Measurements from ENCODE around the gene SLC51A. TPM values are rescaled to one million over a fixed set of nuclear protein-coding genes. Genes with fewer than 3 reads are reported as not detected.

Gene SLC51A
- total and polyA plus RNA-seq, 2 of the 8 experiments (the other 6 are each of a cell fraction or from before 2014, with no cell fraction given) = 6.3 to 9.8 TPM

DNA sequence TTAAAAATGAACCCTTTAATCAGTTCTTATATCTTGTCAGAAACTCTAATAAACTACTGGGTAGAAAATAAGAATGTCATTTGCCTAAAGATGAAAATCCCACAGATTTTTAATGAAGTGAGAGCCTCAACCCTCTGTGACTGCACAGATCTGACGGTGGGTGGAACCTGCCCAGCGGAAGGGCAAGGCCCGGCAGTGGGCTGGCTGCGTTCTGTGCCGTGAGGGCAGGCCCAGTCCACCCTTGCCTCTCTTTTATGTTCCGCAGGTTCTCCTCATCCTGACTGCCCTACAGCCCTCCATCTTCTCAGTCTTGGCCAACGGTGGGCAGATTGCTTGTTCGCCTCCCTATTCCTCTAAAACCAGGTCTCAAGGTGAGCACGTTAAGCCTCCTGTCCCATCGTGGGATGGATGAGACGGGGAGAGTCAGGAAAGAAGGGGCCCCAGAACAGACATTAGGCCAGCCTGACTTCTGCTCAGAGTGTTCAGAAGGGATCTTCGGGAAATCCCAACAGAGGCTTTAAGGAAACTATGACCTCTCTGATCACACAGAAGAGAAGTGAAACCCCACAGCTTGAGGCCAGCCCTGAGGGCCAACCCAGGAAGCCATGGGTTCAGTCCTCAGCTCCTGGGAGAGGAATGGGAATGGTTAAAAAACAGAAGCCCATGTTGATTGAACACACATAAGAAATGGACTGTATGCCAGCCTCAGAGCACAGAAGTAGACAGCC lies 16.0 kb downstream of the SLC51A start:
- Histone ChIP-seq H3K23ac (ENCODE audit: insufficient read length) (no peak overlapping the region), H3K79me1 (ENCODE audit: low read depth, low read length) (no peaks in the 10 kb centered on the region), H3K79me2 (ENCODE audit: control insufficient read depth in 1 of 2, insufficient read depth in 2 of 2, low read length in 2 of 2) (no peaks in the 10 kb centered on the region), H3K27ac (ENCODE audit: low read depth, low read length) (no peak overlapping the region), H3K9ac (replicated peaks in 1 of 4; ENCODE audit: extremely low read depth in 1 of 4, low read depth in 3 of 4, low read length in 3 of 4) (no peak overlapping the region), H2BK20ac (ENCODE audit: low read length) (no peak overlapping the region), H3K18ac (ENCODE audit: extremely low read depth, low read length) (no peak overlapping the region), H3K9me3 (ENCODE audit: insufficient read depth in 2 of 2, low read depth in 1 of 2, low read length in 1 of 2) (no peaks in the 10 kb centered on the region), H3K4me2 (ENCODE audit: insufficient read depth in 1 of 2, low read depth in 2 of 2, low read length in 2 of 2) (no peak overlapping the region), H2AFZ (ENCODE audit: low read length) (no peak overlapping the region), H2BK5ac (ENCODE audit: low read depth, low read length) (no peak overlapping the region), H3K36me3 (ENCODE audit: control insufficient read depth in 2 of 4, insufficient read depth in 4 of 4, low read length in 3 of 4) (peaks cover 0 to 2% (median 0%) of the 10 kb centered on the region in 4 experiments; a peak in 1 of 8 replicates), H4K91ac (replicated peaks; ENCODE audit: insufficient read length, low read length) (no peak overlapping the region), H3K4me1 (replicated peaks in 1 of 4; ENCODE audit: control insufficient read depth in 3 of 4, insufficient read depth in 4 of 4, low read length in 3 of 4) (peaks cover 0 to 5% (median 0%) of the 10 kb centered on the region in 4 experiments; a peak in 1 of 7 replicates), H2AK5ac (ENCODE audit: low read depth, low read length) (no peak overlapping the region), H4K8ac (ENCODE audit: extremely low read depth, insufficient read depth, low read length) (no peak overlapping the region; the same call in 1 of the 2 replicates), H3K14ac (ENCODE audit: insufficient read length) (no peak overlapping the region), H3K4ac (replicated peaks; ENCODE audit: insufficient read length, low read depth, low read length) (no peak overlapping the region), H3K4me3 (ENCODE audit: extremely low read depth in 1 of 4, insufficient read depth in 2 of 4, low read depth in 3 of 4, low read length in 4 of 4) (no peak overlapping the region), H4K5ac (ENCODE audit: insufficient read length, low read depth, low read length) (no peak overlapping the region), H2BK15ac (ENCODE audit: low read length) (no peak overlapping the region), H4K20me1 (replicated peaks in 1 of 2; ENCODE audit: control insufficient read depth in 1 of 2, insufficient read depth in 2 of 2, low read length in 2 of 2) (no peaks in the 10 kb centered on the region), H3K56ac (replicated peaks; ENCODE audit: insufficient read length, low read depth, low read length) (no peak overlapping the region), H2BK12ac (ENCODE audit: low read depth, low read length) (no peak overlapping the region), H3K23me2 (ENCODE audit: low read depth, low read length) (no peaks in the 10 kb centered on the region), H3K27me3 (replicated peaks in 1 of 4; ENCODE audit: control insufficient read depth in 3 of 4, extremely low read depth in 1 of 4, insufficient read depth in 3 of 4, low read length in 3 of 4) (no peaks in the 10 kb centered on the region), H2BK120ac (replicated peaks; ENCODE audit: low read depth, low read length) (no peak overlapping the region)
- WGBS, 2 experiments (ENCODE audit: extremely low coverage in 1 of 2, insufficient coverage in 1 of 2, insufficient read length in 1 of 2, insufficient replicate concordance in 2 of 2, low coverage in 1 of 2, low lambda C conversion rate in 2 of 2, missing lambda C conversion rate in 1 of 2) = 92% methylated on average over 12 of the region's 12 CpGs; no CpG with 5 or more reads in 1 of the 2 experiments
- FAIRE-seq = no peak
- ChIA-PET POLR2A (ENCODE audit: partially characterized antibody) (interaction anchor here (0.6 kb wide), 1 partner anchor 17 kb away, joined by 3 read pairs; no protein-coding TSS in a partner anchor), CTCF (ENCODE audit: partially characterized antibody) (interaction anchor here (1.2 to 1.5 kb wide), 2 partner anchors 21 to 37 kb away, joined by 3 read pairs; no protein-coding TSS in a partner anchor)
- no peak for DNase-seq (ENCODE audit: low read depth in 1 of 2, low spot score in 2 of 2)
- TF ChIP-seq RAD21 (IDR thresholded peaks at IDR 0.05 in 1 of 2, conservative IDR thresholded peaks at IDR 0.05 in 1 of 2; ENCODE audit: low read depth in 2 of 2, low read length in 2 of 2) = no peak
- no peak for TF ChIP-seq TAF1 (IDR thresholded peaks at IDR 0.05; ENCODE audit: low read depth, low read length)
- TF ChIP-seq SAP30 (IDR thresholded peaks at IDR 0.05; ENCODE audit: insufficient read depth, insufficient replicate concordance, low read length) = no peak
- no peak for TF ChIP-seq KDM5A (IDR thresholded peaks at IDR 0.05; ENCODE audit: low read length)
- TF ChIP-seq POU5F1 (IDR thresholded peaks at IDR 0.05; ENCODE audit: low read depth, low read length) = no peak
- TF ChIP-seq, protein P1, sequence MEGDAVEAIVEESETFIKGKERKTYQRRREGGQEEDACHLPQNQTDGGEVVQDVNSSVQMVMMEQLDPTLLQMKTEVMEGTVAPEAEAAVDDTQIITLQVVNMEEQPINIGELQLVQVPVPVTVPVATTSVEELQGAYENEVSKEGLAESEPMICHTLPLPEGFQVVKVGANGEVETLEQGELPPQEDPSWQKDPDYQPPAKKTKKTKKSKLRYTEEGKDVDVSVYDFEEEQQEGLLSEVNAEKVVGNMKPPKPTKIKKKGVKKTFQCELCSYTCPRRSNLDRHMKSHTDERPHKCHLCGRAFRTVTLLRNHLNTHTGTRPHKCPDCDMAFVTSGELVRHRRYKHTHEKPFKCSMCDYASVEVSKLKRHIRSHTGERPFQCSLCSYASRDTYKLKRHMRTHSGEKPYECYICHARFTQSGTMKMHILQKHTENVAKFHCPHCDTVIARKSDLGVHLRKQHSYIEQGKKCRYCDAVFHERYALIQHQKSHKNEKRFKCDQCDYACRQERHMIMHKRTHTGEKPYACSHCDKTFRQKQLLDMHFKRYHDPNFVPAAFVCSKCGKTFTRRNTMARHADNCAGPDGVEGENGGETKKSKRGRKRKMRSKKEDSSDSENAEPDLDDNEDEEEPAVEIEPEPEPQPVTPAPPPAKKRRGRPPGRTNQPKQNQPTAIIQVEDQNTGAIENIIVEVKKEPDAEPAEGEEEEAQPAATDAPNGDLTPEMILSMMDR (IDR thresholded peaks at IDR 0.05; ENCODE audit: control extremely low read depth in 1 of 3, insufficient read depth in 1 of 3, low read depth in 1 of 3, low read length in 3 of 3) = no peak
- TF ChIP-seq JUND (IDR thresholded peaks at IDR 0.05; ENCODE audit: low read length) = no peak
- TF ChIP-seq YY1 (IDR thresholded peaks at IDR 0.05; ENCODE audit: low read depth, low read length) = no peak
- no peak for TF ChIP-seq TBP (IDR thresholded peaks at IDR 0.05; ENCODE audit: low read depth, low read length)
